Esophagus squamous epithelium (tissue), 5 donors: ENCODE data around the gene KCNH1. TPM values are rescaled to one million over a fixed set of nuclear protein-coding genes. Genes with fewer than 3 reads are reported as not detected.

ENCODE experiments used
- DNase-seq: peaks from one replicate; lab custom pipeline; 2025; lab: John Stamatoyannopoulos, UW
- H3K27ac ChIP-seq, 4 donors: fragments of 200-600 bp; sonication (generic); one replicate each; pipeline ENCODE4 v1.5.1; 2016 to 2019; ENCODE audit warnings: mild to moderate bottlenecking in 1 of 4
- H3K27me3 ChIP-seq, 4 donors: fragments of 200-600 bp; sonication (generic); 1 replicate in 3 of 4; 2 replicates in 1 of 4; pipeline versions ENCODE4 v1.5.1 to v1.6.0; 2017 to 2021; ENCODE audit warnings: antibody characterized with exemption in 1 of 4
- H3K36me3 ChIP-seq, 3 donors: fragments of 200-600 bp; sonication (generic); one replicate each; pipeline ENCODE4 v1.5.1; 2016 to 2019
- H3K4me1 ChIP-seq, 3 donors: fragments of 200-600 bp; sonication (generic); one replicate each; pipeline ENCODE4 v1.5.1; 2017 to 2019
- H3K4me3 ChIP-seq, 4 donors: fragments of 200-600 bp; sonication (generic); 1 replicate in 3 of 4; 2 replicates in 1 of 4; pipeline ENCODE4 v1.5.1; 2016 to 2019; ENCODE audit warnings: mild to moderate bottlenecking in 2 of 4, moderate library complexity in 1 of 4
- H3K9me3 ChIP-seq, 3 donors: fragments of 200-600 bp; sonication (generic); one replicate each; pipeline ENCODE4 v1.5.1; 2016 to 2019
- CTCF ChIP-seq, 6 experiments: fragments of 450-650 bp in 4 of 6; fragments of 200-600 bp in 2 of 6; sonication (generic) in 2 of 6; IDR thresholded peaks; one replicate each; pipeline ENCODE4 v1.5.1; 2016 to 2019; ENCODE audit warnings: antibody characterized with exemption in 6 of 6, mild to moderate bottlenecking in 4 of 6, moderate library complexity in 4 of 6
- POLR2A ChIP-seq, 4 donors: fragments of 450-650 bp; IDR thresholded peaks; one replicate each; pipeline ENCODE4 v1.6.1; 2017; ENCODE audit warnings: antibody characterized with exemption in 4 of 4, mild to moderate bottlenecking in 4 of 4, moderate library complexity in 3 of 4
- WGBS, 2 donors: methylation state at CpG; one replicate each; pipeline ENCODE4 v1.1.5; 2018; 5-methylcytosine and 5-hydroxymethylcytosine counted together
- intact Hi-C: fragments of 100-400 bp; cut with DNase I; formaldehyde crosslinking; loops from one replicate; pipeline ENCODE4 v1.15.0; 2022
- total RNA-seq, 4 donors: library from RNA; depleted of rRNA; stranded (reverse); fragments of >200 nt; gene quantifications; one replicate each; pipeline ENCODE4 v1.1.0, GENCODE V29; 2016
- donor health status: DM: yes; HTN: yes; CAD: no.

The KCNH1 gene
- total RNA-seq, 4 donors from 2014 or later = 0.57 to 1.0 (median 0.83) TPM; not detected in 1

DNA sequence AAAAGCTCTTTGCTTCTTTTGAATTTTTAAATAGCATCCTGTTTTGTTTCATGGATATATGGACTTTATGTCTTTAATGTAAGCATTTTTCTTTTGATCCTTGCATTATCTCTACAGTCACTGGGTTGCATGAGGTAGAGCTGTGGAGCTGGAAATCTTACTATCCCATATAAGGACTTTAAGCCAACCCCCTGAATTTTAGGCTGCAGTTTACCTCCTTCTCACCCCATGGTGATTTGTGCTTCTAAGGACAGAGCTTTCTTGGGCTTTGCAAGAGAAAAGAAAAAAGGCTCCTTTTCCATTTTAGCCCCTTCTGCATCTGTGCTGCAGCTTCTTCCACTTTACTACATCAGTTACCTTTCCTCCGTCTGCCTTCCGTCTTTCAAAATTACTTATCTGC is 431.4 kb downstream of the KCNH1 start:
- H3K27ac ChIP-seq = no peak overlapping the region
- no peak for TF ChIP-seq POLR2A (IDR thresholded peaks at IDR 0.05)
- TF ChIP-seq CTCF (IDR thresholded peaks at IDR 0.05) = no peak
- H3K36me3 ChIP-seq = no peaks in the 10 kb centered on the region
- intact Hi-C loops = no loop called here
- DNase-seq = no peak
- no peak overlapping the region for H3K4me3 ChIP-seq
- WGBS, 2 donors = 84 to 98% methylated on average over 2 of the region's 2 CpGs
- no peaks in the 10 kb centered on the region for H3K27me3 ChIP-seq
- no peaks in the 10 kb centered on the region for H3K9me3 ChIP-seq
- H3K4me1 ChIP-seq = no peaks in the 10 kb centered on the region

DNA sequence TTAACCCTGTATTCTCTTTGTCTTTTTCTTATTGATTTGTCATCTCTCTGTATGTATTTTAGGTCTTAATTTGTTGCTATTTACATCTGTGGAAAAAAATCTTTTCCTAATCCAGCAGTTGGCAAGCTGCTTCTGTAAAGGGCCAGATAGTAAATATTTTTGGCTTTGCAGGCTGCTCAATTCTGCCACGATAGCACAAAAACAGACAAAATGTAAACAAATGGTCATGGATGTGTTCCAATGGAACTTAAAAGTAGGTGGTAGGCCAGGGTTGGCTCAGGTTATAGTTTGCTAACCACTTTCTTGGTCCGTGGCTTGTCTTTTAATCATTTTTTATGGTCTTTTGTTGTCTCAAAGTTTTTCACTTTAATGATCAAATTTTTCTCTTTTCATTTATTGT is 433.4 kb downstream of the KCNH1 start:
- H3K27ac ChIP-seq = no peak overlapping the region
- no peak for DNase-seq
- TF ChIP-seq CTCF (IDR thresholded peaks at IDR 0.05) = no peak
- no peak for TF ChIP-seq POLR2A (IDR thresholded peaks at IDR 0.05)
- no peaks in the 10 kb centered on the region for H3K27me3 ChIP-seq
- H3K4me1 ChIP-seq = no peaks in the 10 kb centered on the region
- no peaks in the 10 kb centered on the region for H3K36me3 ChIP-seq
- intact Hi-C loops = no loop called here
- no peaks in the 10 kb centered on the region for H3K9me3 ChIP-seq
- H3K4me3 ChIP-seq = no peak overlapping the region
- WGBS, 2 donors = 29 to 38% methylated on average over 2 of the region's 2 CpGs

DNA sequence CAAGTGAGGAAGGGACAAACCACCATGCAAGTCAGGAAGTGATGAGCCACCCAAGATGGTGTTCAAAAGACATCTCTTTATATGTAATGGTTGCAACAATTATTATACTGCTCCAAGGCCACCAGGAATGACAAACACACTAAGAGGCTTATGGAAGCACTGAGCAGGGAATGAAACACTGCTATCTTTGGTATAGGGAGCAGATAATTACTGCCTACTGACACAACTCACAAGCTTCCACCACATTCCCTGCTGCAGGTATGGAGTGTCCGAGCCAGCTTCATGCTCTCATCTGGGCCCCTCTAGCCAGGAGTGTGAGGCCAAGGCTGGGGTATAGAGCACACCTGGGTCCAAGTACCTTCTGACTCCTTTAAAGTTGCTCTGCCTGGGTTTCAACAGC is 433.9 kb downstream of the KCNH1 start:
- DNase-seq = no peak
- H3K27ac ChIP-seq = no peak overlapping the region
- no peaks in the 10 kb centered on the region for H3K9me3 ChIP-seq
- intact Hi-C loops = no loop called here
- WGBS, 2 donors = 73 to 80% methylated on average over 1 of the region's 1 CpG
- H3K4me1 ChIP-seq = no peaks in the 10 kb centered on the region
- no peaks in the 10 kb centered on the region for H3K27me3 ChIP-seq
- TF ChIP-seq POLR2A (IDR thresholded peaks at IDR 0.05) = no peak
- no peak for TF ChIP-seq CTCF (IDR thresholded peaks at IDR 0.05)
- no peak overlapping the region for H3K4me3 ChIP-seq
- no peaks in the 10 kb centered on the region for H3K36me3 ChIP-seq

GRCh38 chr1:210698661-210699060 is 435.3 kb downstream of the KCNH1 start:
- WGBS, 2 donors = 86 to 88% methylated on average over 5 of the region's 5 CpGs
- Histone ChIP-seq H3K27me3 (no peaks in the 10 kb centered on the region), H3K4me1 (no peaks in the 10 kb centered on the region), H3K36me3 (no peaks in the 10 kb centered on the region), H3K4me3 (no peak overlapping the region), H3K27ac (no peak overlapping the region), H3K9me3 (no peaks in the 10 kb centered on the region)
- no peak for TF ChIP-seq CTCF (IDR thresholded peaks at IDR 0.05)
- no peak for TF ChIP-seq POLR2A (IDR thresholded peaks at IDR 0.05)
- no peak for DNase-seq
- intact Hi-C loops = no loop called here

DNA sequence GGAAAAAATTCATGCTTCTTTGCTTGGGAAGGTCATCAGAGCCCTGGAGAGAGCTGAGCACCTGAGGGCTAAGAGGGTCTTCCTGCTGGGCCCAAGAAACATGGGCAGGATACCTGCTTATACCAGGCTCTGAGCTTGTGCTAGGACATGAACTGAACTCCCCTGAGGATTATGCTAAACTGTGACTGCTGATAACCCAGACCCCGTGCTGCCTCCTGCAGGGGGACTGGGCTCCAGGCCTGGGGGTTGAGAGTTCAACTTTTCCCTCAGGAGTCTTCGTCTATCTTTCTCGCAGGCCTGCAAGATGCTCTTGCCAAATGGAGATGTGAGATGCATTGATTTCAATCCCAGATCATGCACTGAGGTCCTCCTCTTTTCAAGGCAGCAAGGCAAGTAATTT is 436.8 kb downstream of the KCNH1 start:
- Histone ChIP-seq H3K4me3 (no peak overlapping the region), H3K36me3 (no peaks in the 10 kb centered on the region), H3K27ac (no peak overlapping the region), H3K4me1 (no peaks in the 10 kb centered on the region), H3K27me3 (no peaks in the 10 kb centered on the region), H3K9me3 (no peaks in the 10 kb centered on the region)
- no peak for DNase-seq
- intact Hi-C loops = no loop called here
- no peak for TF ChIP-seq CTCF (IDR thresholded peaks at IDR 0.05)
- no peak for TF ChIP-seq POLR2A (IDR thresholded peaks at IDR 0.05)
- 68% methylated on average over 3 of the region's 3 CpGs; no CpG with 5 or more reads in 1 of the 2 donors for WGBS, 2 donors
